ENCODE results near the gene METTL16.
"Not testable (repeated sequence)": the region's sequence is repeated elsewhere in the genome, so short reads cannot be mapped to it uniquely, and the experiment has no call there.

METTL16 gene, protein sequence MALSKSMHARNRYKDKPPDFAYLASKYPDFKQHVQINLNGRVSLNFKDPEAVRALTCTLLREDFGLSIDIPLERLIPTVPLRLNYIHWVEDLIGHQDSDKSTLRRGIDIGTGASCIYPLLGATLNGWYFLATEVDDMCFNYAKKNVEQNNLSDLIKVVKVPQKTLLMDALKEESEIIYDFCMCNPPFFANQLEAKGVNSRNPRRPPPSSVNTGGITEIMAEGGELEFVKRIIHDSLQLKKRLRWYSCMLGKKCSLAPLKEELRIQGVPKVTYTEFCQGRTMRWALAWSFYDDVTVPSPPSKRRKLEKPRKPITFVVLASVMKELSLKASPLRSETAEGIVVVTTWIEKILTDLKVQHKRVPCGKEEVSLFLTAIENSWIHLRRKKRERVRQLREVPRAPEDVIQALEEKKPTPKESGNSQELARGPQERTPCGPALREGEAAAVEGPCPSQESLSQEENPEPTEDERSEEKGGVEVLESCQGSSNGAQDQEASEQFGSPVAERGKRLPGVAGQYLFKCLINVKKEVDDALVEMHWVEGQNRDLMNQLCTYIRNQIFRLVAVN
- total RNA-seq = 62.5 to 84.6 reads per million in 2 donors

DNA sequence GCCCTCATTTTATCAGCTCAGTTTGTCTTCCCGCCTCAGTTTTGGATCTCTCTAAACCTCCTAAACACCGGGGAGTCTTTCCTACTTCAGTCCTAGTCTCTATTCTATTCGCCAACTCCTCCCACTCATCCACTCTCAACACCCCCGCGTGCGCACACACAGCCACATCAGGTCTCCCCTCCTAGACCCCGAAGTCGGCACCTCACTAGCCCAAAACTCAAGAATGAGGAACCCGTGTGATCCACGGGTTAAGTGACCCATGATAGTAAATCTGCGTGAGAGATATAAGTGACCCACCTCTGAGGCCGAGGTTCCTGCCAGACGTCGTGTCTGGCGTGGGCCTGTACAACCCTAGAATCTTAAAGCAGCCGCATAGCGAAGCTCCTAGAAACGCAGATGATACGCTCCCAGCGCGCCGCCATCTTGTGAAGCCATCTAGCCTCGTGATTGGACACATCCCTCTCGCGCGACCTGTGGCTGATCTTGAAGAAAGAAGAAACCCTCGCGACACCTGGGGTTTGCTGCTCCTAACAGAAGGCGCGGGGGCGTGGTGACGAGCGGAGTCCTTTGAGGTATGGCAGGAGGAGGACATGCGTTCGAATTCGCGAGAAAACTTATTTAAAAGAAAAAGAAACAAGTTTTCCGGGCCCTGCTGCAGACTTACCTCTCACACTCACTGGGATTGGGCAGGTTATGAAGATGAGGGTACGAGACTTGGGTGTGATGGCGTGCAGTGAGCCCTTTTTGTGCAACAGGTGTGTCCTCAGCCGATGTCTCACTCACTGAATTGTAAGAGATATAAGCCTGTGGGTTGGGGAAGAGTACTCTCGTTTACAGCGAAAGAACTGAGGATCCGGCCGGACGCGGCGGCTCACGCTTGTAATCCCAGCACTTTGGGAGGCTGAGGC lies at the start of gene METTL16:
METTL16 (minus strand) TSS at position 427 of the 908 bp plus-strand sequence. CDS start 9,557 bp downstream, outside the sequence.
- DNase-seq = peak; percentile 95

DNA sequence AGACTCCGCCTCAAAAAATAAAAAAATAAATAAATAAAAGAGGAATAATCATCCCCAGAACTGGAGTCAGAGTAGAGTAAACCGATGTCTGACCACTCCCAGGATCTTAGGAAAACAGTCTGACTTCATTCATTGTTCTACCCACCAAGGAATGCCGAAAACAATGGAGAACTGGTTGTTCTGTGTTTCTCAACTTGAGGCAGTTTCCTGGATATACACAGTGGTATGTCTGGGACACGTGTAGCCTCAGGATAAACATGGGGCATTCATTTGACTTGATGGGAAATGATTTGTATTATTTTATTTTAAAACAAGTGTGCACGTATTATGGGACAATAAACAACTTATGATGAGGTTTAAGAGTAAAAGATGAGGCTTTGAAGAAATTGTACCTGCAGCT lies 49.0 kb upstream of the METTL16 start:
- no peak for DNase-seq

DNA sequence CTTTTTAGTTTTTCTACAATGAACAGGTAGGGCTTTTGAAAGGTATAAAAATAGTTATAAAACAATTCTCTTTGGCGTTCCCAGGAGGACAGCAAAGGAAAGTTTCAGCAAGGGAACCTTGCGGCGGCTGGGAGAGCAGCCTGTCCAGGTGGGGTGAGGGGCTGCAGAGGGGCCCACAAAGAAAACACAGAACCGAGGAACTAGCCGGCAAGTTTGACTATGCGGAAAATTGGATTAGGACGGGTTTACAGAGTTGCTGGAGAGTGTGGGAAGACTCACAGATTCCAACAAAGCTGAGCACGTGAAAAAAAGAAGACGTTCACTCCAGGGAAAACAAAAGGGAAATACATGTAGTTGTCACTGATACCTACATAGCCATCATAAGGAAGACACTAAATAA lies 40.2 kb upstream of the METTL16 start:
- no peak for DNase-seq

DNA sequence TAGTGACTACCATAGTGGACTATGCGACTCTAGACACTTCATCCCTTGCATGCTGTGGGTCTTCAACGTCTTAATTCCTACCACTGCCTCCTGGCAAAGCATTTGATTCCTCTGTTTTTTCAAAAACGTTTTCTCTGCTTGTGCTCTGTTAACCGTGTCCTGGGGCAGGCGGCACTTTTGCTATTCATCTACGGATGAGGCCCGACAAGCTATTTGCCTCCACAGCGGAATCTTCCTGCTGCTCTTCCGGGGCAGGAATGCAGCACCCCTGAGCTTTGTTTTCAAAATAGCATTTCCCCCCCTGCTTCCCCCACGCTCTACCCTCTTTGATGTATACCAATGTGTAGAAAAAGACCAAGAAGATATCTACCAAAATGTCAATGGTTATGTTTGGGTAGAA lies 39.8 kb upstream of the METTL16 start:
- DNase-seq = no peak

DNA sequence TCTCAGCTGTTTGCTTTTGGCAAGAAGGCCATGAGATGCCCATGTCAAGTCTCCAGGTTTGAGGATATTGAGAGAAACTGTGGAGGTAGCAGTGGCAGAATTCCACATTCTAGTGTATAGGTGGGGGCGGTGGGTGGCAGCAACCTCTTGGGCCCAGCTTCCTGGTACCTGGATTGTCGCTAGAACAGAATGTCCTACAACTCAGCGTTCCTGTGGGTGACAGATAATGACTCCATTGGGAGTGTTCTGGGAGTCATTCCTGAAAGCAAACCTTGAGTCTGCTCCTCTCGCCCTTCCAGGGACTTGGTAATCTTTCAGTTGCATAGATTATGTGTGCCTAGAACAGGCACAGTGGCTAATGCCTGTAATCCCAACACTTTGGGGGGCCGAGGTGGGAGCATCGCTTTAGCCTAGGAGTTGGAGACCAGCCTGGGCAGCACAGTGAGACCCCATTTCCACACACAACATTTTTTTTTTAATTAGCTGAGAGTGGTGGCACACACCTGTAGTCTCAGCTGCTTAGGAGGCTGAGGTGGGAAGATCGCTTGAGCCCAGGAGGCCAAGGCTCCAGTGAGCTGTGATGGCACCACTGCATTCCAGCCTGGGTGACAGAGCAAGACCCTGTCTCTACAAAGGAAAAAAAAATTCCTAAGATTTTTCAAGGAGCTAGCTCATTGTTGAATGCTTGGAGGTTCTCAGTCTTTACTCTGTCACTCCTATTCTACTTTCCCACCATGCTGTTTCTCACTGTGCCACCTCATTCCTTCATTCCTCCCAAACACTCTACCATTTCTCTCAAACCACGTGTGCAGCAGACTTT lies 37.9 kb upstream of the METTL16 start:
- DNase-seq = no peak

DNA sequence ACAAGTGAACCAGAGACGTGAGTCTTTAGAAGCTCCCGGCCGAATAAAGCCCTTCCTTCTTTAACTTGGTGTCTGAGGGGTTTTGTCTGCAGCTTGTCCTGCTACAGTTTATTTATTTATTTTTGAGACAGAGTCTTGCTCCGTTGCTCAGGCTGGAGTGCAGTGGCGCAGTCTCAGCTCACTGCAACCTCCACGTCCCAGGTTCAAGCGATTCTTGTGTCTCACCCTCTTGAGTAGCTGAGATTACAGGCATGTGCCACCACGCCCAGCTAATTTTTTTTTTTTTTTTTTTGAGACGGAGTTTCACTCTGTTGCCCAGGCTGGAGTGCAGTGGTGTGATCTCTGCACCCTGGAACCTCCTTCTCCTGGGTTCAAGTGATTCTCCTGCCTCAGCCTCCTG lies 36.3 kb upstream of the METTL16 start:
- DNase-seq = not testable (repeated sequence)

DNA sequence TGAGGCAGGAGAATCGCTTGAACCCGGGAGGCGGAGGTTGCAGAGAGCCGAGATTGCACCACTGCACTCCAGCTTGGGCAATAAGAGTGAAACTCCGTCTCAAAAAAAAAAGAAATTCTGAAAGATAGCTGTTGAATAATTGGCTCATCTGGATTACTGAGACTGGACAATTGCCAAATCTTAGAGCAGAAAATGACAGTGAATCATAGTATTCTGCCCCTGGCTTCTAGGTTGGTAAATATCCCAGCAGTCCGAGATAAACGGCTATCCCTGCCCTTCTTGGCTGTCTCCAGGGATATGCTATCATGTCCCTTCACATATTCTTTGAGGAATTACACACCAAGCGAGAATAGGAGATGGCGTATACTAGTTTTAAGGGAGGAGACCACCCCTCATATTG lies 35.5 kb upstream of the METTL16 start:
- no peak for DNase-seq

DNA sequence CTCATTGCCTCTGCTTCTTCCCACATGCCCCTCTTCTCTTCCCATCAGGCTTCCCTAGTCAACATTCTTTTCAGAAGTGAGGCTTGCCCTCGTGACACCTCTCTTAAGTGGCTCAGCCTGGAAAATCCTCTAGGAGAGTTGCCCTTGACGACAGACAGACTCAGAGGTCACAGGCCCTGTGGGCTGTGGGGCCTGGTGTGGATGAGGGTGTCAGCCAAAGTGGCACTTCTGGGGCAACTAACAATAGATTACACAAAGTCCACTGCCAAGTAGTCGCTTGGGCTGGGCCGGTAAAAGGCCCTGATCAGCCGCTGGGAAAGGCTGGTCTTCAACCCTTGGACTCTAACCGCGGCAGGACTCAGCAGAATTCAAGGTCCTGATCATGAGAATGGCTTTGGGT lies 33.7 kb upstream of the METTL16 start:
- no peak for DNase-seq

DNA sequence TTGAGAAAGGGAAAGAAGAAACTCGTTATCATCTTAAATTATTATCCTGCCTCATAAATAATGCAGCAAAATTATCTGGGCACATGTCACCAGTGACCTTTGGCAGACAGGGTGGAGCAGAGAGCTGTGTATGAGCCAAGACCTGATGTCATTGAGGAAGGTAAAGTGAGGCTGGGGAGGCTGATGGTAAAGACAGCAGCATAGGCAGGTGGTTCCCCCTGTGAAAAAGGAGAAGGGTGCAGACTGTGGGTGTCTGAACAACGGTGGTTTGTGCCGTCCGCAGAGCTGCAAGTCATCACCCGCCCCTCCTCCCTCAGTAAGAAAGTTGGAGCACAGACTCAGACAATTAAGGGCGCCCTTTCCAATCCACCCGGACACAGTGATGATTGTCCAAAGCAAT lies 30.8 kb upstream of the METTL16 start:
- no peak for DNase-seq

DNA sequence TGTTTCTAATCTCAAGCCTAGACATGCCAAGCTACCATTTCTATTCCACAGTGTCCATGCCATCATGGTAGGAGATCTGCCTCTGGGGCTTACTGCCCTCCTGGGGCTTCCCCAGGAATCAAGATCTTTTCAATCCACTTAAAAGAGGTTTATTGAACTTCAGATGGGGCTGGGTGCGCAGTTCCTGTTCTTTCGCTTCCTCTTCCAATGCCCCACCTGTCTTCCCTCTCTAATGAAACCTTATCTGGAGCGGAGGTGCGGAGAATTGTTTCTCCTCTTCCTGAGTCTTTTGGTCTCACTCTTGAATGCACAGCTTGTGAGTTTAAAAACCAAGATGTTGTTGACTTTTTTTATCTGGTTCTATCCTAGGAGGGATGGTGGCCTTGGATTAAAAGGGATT lies 30.4 kb upstream of the METTL16 start:
- no peak for DNase-seq

DNA sequence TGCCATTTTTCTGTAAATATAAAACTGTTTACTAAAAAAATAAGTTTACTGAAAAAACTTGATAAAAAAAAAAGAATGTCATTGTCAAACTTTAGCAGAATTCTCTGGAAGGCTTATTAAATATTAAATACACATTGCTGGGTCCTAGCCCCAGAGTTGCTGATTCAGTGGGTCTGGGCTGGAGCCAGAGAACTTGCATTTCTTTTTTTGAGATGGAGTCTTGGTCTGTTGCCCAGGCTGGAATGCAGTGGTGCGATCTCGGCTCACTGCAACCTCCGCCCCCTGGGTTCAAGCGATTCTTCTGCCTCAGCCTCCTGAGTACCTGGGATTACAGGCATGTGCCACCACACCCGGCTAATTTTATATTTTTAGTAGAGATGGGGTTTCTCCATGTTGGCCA lies 25.9 kb upstream of the METTL16 start:
- DNase-seq = not testable (repeated sequence)

DNA sequence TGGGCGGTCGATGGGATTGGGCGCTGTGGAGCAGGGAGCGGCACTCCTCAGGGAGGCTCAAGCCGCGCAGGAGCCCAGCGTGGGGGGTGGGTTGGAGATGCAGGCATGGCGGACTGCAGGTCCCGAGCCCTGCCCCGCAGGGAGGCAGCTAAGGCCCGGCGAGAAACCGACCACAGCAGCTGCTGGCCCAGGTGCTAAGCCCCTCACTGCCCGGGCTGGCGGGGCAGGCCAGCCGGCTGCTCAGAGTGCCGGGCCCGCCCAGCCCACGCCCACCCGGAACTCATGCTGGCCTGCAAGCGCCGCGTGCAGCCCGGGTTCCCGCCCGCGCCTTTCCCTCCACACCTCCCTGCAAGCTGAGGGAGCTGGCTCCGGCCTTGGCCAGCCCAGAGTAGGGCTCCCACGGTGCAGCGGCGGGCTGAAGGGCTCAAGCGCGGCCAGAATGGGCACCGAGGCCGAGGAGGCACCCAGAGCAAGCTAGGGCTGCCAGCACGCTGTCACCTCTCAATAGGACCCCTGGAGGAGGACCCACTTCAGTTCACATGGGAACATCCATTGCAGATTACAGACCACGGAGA lies 20.5 kb upstream of the METTL16 start:
- no peak for DNase-seq

DNA sequence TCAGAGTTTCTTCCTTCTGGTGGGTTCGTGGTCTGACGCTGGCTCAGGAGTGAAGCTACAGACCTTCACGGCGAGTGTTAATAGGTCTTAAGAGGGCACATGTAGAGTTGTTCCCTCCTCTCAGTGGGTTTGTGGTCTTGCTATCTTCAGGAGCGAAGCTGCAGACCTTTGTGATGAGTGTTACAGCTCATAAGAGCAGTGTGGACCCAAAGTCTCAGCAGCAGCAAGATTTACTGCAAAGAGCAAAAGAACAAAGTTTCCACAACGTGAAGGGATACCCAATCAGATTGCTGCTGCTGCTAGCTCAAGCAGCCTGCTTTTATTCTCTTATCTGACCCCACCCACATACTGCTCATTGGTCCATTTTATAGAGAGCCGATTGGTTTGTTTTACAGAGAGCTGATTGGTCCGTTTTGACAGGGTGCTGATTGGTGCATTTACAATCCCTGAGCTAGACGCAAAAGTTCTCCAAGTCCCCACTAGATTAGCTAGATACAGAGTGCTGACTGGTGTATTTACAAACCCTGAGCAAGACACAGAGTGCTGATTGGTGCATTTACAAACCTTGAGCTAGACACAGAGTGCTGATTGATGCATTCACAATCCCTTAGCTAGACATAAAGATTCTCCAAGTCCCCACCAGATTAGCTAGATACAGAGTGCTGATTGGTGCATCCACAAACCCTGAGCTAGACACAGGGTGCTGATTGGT lies 19.7 kb upstream of the METTL16 start:
- DNase-seq = not testable (repeated sequence)

DNA sequence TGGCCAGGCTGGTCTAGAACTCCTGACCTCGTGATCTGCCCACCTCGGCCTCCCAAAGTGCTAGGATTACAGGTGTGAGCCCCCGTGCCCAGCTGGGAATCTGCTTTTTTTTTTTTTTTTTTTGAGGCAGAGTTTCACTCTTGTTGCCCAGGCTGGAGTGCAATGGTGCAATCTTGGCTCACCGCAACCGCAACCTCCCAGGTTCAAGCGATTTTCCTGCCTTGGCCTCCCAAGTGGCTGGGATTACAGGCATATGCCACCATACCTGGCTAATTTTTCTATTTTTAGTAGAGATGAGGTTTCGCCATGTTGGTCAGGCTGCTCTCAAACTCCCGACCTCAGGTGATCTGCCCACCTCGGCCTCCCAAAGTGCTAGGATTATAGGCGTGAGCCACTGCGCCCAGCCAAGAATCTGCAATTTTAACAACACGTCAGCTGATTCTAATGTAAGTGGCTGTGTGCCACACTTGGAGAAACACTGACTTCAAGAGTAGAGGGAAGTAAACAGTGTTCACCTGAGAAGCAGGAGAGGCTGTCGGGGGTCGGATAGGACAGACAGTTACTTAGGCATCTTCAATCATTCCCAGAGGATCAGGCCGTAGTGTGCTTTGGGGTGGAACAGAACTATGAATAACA lies 10.2 kb upstream of the METTL16 start:
- DNase-seq = not testable (repeated sequence)

DNA sequence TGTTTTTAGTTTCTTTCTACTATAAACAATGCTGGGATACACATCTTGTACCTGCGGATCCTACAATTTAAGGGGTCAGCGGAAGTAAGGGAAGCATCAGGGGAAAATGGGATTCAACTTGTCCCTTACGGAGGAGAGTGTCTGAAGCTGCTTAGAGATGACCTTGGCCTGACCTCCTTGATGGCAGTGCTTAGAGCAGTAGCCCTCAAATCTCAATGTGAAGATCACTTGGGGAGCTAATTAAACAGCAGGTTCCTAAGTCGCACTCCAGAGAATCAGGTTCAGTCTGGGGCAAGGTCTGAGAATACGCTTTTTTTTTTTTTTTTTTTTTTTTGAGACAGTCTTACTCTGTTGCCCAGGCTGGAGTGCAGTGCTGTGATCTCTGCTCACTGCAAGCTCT lies 9.6 kb upstream of the METTL16 start:
- no peak for DNase-seq

DNA sequence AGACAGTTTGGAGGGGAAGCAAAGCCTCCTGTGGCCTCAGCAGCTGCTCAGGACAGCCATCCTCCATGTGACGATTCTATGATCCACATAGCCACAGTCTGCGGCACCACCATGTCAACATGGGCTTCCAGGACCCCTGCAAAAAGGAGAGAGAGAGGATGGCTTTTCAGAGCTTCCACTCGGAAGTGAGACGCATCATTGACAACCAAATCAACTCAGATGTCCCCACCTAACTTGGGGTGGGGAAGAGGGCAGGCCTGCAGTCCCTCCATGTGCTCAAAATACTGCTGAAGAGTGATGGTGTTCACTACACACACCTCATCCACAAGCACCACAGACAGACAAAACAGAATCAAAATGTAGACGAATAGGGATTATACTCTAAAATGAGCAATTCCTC lies 5.9 kb upstream of the METTL16 start:
- DNase-seq = no peak

DNA sequence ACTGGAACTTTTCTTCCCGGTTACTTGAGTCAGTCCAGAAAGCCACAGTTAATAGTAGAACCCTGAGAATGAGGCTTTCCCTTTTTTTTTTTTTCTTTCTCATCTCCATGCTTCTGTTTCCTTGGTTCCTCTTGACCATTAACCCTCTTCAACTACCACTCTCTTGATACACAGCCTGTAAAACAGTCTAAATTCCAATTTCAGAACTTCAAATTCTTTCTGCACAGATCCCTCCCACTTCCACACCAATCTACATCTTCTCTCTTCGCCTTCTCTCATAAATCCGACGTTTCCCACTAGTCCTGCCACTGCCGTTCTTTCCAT lies 588 bp downstream of the METTL16 start:
- DNase-seq = no peak

DNA sequence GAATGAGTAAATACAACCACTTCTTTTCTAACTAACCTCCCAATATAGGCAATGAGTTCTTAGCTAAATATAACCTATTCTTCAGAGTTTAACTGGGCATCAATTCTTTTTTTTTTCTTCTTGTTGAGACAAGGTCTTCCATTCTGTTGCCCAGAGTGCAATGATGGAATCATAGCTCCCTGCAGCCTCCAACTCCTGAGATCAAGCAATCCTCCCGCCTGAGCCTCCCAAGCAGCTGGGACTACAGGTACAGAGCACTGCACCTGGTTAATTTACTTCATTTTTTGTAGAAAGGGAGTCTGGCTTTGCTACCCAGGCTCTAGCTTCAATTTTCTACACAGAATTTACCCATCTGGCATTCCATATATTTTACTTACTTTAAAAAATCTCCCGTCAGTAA lies 1.1 kb downstream of the METTL16 start:
- no peak for DNase-seq

DNA sequence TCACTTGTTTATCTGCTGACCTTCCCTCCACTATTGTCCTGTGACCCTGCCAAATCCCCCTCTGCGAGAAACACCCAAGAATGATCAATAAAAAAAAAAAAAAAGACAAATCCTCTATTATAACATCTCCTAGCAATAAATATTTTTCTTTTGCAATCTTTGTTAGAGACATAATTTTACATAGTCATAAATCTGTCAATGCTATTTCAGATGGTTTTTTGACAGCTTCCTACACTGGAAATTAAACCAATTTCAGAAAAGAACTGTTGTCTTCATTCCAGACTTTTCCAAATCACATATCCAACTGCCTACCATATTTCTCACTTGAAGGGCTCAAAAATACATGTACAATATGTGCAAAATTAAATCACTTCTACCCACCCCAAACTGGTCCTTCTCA lies 3.7 kb downstream of the METTL16 start:
- no peak for DNase-seq

DNA sequence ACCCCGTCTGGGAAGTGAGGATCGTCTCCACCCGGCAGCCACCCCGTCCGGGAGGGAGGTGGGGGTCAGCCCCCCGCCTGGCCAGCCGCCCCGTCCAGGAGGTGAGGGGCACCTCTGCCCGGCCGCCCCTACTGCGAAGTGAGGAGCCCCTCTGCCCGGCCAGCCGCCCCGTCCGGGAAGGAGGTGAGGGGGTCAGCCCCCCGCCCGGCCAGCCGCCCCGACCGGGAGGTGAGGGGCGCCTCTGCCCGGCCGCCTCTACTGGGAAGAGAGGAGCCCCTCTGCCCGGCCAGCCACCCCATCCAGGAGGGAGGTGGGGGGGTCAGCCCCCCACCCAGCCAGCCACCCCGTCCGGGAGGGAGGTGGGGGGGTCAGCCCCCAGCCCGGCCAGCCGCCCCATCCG lies 4.7 kb downstream of the METTL16 start:
- DNase-seq = not testable (repeated sequence)

DNA sequence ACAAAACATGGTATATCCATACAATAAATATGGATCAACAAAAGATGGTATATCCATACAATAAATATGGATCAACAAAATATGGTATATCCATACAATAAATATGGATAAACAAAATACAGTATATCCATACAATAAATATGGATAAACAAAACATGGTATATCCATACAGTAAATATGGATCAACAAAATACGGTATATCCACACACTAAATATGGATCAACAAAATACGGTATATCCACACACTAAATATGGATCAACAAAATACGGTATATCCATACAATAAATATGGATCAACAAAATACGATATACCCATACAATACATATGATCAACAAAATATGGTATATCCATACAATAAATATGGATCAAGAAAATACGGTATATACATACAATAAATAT lies 8.1 kb downstream of the METTL16 start:
- no peak for DNase-seq
